IPS-15b (cell line): Measurements from ENCODE around the gene NEK6.
A peak's percentile ranks its signal among the peaks of the same experiment; 100 is the strongest.

Experiments used
- H3K27me3 ChIP-seq: one replicate; pipeline ENCODE4 v1.6.1; 2013; ENCODE audit warnings: low read length; ENCODE audit not compliant: control insufficient read depth, insufficient read depth
- H3K36me3 ChIP-seq: one replicate; pipeline ENCODE4 v1.6.1; 2013; ENCODE audit warnings: low read length; ENCODE audit not compliant: control insufficient read depth, insufficient read depth
- H3K4me1 ChIP-seq: one replicate; pipeline ENCODE4 v1.6.1; 2013; ENCODE audit warnings: mild to moderate bottlenecking, low read length; ENCODE audit not compliant: control insufficient read depth, insufficient read depth
- H3K4me3 ChIP-seq: one replicate; pipeline ENCODE4 v1.5.1; 2013; ENCODE audit warnings: low read depth, low read length
- H3K9ac ChIP-seq: one replicate; pipeline ENCODE4 v1.6.1; 2013; ENCODE audit warnings: low read depth, mild to moderate bottlenecking, low read length
- H3K9me3 ChIP-seq: one replicate; pipeline ENCODE4 v1.6.1; 2013; ENCODE audit warnings: mild to moderate bottlenecking, low read length; ENCODE audit not compliant: control insufficient read depth, insufficient read depth

NEK6 gene

GRCh38 chr9:124389146-124389939, 131.6 kb downstream of the NEK6 start:
- H3K9ac ChIP-seq, result no peak overlapping the region
- no peaks in the 10 kb centered on the region for H3K36me3 ChIP-seq
- no peaks in the 10 kb centered on the region for H3K9me3 ChIP-seq
- no peaks in the 10 kb centered on the region for H3K27me3 ChIP-seq
- peaks cover 13% of the 10 kb centered on the region for H3K4me1 ChIP-seq
- H3K4me3 ChIP-seq, result no peak overlapping the region

DNA sequence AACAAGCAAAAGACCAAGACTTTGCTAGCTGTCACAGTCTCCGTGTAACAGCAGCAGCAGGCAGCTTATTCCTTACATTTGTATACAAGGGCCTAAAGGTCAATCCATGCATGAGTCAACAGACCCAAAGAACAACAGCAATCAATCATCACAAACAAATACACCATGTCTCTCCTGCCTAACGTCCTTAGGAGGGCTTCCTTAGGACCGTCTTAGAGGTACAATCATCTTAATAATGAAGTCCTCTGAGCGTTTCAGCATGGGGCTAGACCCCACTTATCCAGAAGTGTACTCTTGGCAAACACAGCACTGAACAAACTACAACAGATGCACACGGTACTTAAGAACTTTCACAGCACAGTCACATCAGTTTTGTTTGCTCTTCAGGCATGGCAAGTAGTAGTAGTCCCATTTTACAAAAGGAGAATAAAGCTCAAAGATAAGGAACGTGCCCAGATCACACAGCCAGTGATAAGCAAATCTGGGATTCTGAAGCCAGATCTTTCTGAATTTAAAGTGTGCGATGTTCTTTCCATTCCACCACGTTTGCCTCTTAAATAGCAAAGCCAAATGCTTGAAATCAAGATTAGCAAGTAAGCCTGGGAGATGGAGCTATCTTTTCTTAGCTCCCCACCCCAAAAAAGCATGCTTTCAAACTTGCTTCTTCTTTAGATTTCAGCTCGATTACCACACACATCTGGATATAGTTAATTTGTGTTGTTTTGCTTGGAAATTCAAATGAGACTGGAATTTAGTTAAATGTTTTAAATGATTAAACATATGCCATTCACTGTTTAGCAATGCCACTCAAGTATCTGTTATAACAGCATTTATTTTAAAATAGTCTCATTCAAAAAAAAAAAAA, 133.3 kb downstream of the NEK6 start:
- no peaks in the 10 kb centered on the region for H3K36me3 ChIP-seq
- H3K9me3 ChIP-seq, result no peaks in the 10 kb centered on the region
- peaks cover 13% of the 10 kb centered on the region for H3K4me1 ChIP-seq
- no peak overlapping the region for H3K4me3 ChIP-seq
- no peak overlapping the region for H3K9ac ChIP-seq
- no peaks in the 10 kb centered on the region for H3K27me3 ChIP-seq

DNA sequence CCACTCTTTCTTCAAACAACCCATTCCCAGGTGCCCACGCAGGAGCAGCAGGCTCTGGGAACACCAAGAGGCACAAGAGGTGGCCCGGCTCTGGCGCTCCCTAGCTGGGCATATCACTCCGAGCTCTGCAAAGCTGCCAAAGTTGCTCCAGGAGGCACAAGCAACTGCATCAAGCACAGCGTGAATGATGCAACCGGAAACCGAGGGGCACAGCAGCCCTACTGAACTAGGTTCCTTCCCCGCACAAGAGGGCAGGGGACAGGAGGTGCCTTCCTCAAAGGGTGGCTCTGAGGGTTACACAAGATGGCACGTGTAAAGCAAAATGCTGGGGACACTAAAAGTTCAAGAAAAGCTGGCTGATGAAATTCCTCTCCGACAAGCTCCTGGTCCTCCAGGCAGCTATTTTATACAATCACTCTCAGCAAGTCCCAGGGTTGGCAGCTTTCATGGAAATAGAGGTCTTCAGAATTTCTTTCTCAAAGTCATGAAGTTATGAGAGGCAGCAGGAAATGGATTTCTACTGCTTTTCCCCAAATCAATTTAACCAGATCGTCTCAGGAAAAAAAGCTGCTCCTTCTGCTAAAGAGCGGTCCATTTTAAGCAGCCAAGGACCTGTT, 134.6 kb downstream of the NEK6 start:
- H3K27me3 ChIP-seq, result no peaks in the 10 kb centered on the region
- H3K4me3 ChIP-seq, result no peak overlapping the region
- no peaks in the 10 kb centered on the region for H3K36me3 ChIP-seq
- no peaks in the 10 kb centered on the region for H3K9me3 ChIP-seq
- H3K4me1 ChIP-seq, result peaks cover 10% of the 10 kb centered on the region
- no peak overlapping the region for H3K9ac ChIP-seq

GRCh38 chr9:124392871-124393460, 135.2 kb downstream of the NEK6 start:
- H3K36me3 ChIP-seq, result no peaks in the 10 kb centered on the region

DNA sequence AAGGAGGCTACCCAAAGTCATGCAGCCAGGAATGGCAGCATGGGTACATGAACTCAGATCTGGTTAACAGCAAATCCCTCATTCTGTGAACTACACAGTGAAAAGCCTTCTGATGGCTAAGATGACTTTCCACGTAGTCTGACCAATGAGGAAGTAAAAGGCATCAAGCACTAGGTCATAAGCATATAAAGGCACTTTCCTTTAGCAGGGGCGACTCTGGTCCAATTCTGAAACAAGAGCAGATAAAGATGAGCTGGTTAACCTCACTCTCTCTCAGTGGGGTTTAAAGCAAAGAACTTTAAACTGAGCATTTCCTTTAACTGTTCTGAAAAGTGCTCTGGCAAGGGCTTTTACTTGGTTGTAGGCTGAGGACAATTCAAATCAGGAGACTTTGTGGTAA, 136.4 kb downstream of the NEK6 start:
- no peaks in the 10 kb centered on the region for H3K36me3 ChIP-seq
- no peak overlapping the region for H3K9ac ChIP-seq
- no peaks in the 10 kb centered on the region for H3K9me3 ChIP-seq
- H3K27me3 ChIP-seq, result no peaks in the 10 kb centered on the region
- no peak overlapping the region for H3K4me3 ChIP-seq
- H3K4me1 ChIP-seq, result peaks cover 12% of the 10 kb centered on the region

More at GRCh38 chr9:124392871-124393460, 135.2 kb downstream of the NEK6 start:
- Histone ChIP-seq H3K27me3 (no peaks in the 10 kb centered on the region), H3K9ac (no peak overlapping the region), H3K4me1 (peaks cover 10% of the 10 kb centered on the region), H3K4me3 (no peak overlapping the region), H3K9me3 (no peaks in the 10 kb centered on the region)

GRCh38 chr9:124394596-124394995, 136.8 kb downstream of the NEK6 start:
- Histone ChIP-seq H3K4me1 (peaks cover 13% of the 10 kb centered on the region), H3K36me3 (no peaks in the 10 kb centered on the region), H3K9me3 (no peaks in the 10 kb centered on the region), H3K27me3 (no peaks in the 10 kb centered on the region), H3K4me3 (no peak overlapping the region), H3K9ac (no peak overlapping the region)

DNA sequence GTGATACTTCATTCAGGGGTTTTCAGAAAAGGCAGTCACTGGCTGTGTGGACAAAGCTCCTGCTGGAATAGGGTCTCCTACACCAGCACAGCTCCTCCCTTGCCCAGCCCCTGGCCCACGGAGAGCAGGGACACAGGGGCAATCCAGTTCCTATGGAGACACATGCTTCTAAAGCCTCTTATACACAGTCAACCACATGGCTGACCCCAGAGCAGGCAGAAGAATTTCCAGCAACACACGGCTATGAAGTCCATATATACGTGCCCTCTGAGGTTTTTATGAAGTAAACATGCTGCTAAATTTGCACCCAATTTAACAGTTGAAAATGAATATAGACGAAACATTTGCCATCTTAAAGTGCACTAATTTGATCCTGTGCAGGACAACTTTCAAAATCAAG, 138.1 kb downstream of the NEK6 start:
- Histone ChIP-seq H3K9me3 (no peaks in the 10 kb centered on the region), H3K4me1 (peaks cover 22% of the 10 kb centered on the region), H3K27me3 (no peaks in the 10 kb centered on the region), H3K36me3 (no peaks in the 10 kb centered on the region), H3K4me3 (no peak overlapping the region), H3K9ac (no peak overlapping the region)

GRCh38 chr9:124398191-124398935, 140.6 kb downstream of the NEK6 start:
- Histone ChIP-seq H3K27me3 (no peaks in the 10 kb centered on the region), H3K9me3 (no peaks in the 10 kb centered on the region), H3K9ac (no peak overlapping the region), H3K4me3 (no peak overlapping the region), H3K4me1 (peaks cover 18% of the 10 kb centered on the region), H3K36me3 (peaks cover 3% of the 10 kb centered on the region)

GRCh38 chr9:124399323-124399967, 141.7 kb downstream of the NEK6 start:
- no peaks in the 10 kb centered on the region for H3K27me3 ChIP-seq
- peaks cover 11% of the 10 kb centered on the region for H3K36me3 ChIP-seq
- no peak overlapping the region for H3K4me3 ChIP-seq
- H3K9ac ChIP-seq, result no peak overlapping the region
- H3K9me3 ChIP-seq, result no peaks in the 10 kb centered on the region
- H3K4me1 ChIP-seq, result peaks cover 17% of the 10 kb centered on the region

GRCh38 chr9:124399968-124400940, 142.5 kb downstream of the NEK6 start:
- H3K4me1 ChIP-seq, result peaks cover 17% of the 10 kb centered on the region
- peaks cover 17% of the 10 kb centered on the region for H3K36me3 ChIP-seq
- H3K27me3 ChIP-seq, result no peaks in the 10 kb centered on the region
- no peaks in the 10 kb centered on the region for H3K9me3 ChIP-seq
- H3K9ac ChIP-seq, result peak overlapping the region; percentile 13
- no peak overlapping the region for H3K4me3 ChIP-seq
